DMS153 treated with DMSO at 0.1 percent for 48 hours (cell line): Measurements from ENCODE around the gene PODXL.

Experiments used
- DNase-seq: peaks from one replicate; lab custom pipeline; 2025; ENCODE audit not compliant: unreplicated experiment; lab: John Stamatoyannopoulos, UW

The PODXL gene

DNA sequence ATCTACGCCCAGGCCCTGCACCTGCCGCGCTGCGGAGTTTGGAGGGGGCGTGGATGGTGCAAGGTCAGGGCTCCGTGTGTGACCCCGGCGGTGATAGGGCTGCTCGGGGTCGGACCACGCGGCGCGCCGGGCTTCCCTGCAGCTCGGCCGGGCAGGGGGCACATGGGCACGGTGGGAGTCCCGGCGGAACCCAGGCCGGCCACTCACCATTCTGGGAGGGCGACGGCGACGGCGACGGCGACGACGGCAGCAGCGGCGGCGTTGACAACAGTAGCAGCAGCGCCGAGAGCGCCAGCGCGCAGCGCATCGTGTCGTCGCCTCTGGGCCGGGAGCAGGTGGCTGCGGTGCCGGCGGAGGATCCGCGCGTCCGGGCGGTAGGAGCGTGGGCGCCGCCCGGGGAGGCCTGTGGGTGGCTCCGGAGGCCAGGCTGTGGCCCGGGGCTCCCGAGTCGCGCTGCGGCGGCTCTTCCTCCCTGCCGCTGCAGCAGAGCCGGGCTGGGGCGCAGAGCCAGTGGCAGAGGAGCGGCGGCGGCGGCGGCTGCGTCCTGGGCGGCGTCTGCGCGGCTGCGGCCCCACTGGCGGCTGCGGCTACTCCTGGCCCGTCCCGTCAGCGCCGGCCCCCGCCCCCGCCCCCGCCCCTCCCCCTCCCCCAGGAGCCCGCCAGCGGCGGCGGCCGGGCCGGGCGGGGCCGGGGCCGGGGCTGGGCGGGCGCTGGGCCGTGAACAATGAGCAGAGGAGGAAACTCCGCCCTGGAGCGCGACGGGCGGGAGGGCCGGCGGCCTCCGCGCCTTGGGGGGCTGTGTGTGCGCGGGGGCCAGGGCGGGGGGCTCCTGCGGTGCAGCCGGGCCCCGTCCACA lies at the start of gene PODXL:
TSS of gene PODXL (minus strand) at position 576 of the 856 bp plus-strand sequence. CDS start at position 307, 269 bp downstream.
- DNase-seq = peak; percentile 16

DNA sequence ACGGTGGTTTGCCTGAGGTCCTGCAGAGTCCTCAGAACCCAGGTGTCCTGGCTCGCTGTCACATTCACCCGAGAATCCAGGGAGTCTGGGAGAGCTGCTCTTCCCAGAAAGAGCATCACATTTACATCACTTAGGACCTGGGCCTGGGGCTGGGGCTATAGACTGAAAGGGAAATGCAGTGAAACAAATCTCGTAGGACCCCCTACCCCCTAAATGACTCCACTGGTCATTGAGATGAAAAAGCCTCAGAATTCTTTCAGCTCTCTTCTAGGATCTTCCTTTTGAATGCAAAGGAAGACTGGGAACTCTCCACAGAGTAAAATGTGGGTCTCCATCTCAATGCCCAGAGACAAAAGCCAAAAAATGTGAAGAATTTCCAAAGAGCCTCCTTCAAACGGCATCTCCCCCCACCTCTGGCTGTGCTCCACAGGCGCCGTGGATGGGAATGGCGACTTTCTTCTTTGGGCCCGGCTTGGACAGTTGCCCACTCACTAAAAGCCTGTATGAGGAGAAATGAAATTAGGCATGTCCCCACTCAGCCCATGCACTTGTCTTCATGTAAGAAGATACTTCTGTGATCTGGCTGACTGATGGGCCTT lies 49.0 kb upstream of the PODXL start:
- no peak for DNase-seq

DNA sequence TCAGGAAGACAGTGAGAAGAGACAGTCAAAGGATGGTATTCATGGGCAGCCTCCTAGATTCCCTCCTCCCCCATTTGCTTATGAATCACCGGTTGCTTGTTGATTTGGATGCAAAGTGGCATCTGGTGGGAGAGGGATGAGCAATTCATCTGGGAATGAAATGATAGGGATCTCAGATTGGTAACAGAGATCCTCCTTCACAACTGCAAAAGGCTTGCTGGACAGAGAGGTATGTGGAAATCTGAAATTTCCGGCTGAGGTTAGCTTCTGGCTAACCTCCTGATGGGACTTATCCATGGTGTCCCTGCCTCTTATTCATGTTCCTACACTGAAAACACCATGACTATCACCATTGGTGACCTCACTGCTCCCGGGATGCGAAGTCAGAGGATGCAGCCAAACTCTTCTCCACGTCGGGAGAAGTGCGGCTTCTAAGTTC lies 48.4 kb upstream of the PODXL start:
- no peak for DNase-seq

DNA sequence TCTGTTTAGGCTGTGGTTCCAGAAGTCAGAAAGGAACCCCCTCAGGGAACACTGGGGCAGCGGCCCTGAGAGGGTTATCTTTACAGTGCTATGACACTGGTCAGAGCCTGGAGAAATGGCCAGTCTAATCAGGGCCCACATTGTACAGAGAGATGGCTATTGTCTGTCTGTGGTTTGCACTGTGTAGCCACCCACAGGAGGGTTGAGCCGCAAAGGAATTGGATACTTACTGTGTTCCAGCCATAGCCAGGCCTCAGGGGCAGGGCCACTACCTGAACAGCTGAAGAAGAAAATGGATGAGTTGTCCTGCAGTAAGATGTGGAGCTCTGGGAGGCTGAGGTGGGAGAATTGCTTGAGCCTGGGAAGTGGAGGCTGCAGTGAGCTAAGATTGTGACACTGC lies 47.5 kb upstream of the PODXL start:
- DNase-seq = no peak

DNA sequence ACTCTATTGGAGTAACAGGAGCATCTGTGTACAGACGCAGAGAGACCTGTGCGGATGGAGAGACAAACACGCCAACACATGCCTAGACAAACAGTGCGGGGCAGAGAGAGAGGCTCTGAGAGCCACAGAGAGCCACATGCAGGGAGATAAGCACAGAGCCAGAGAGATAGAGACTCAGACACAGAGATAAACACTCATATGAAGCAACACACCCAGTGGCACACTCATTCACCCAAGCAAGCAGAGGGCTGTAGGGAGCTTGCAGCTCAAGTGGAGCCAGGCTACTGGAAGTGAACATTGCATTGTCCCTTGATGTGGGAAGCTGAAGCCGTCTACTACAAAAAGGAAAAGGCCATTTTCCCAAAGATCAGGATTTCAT lies 46.6 kb upstream of the PODXL start:
- DNase-seq = no peak

DNA sequence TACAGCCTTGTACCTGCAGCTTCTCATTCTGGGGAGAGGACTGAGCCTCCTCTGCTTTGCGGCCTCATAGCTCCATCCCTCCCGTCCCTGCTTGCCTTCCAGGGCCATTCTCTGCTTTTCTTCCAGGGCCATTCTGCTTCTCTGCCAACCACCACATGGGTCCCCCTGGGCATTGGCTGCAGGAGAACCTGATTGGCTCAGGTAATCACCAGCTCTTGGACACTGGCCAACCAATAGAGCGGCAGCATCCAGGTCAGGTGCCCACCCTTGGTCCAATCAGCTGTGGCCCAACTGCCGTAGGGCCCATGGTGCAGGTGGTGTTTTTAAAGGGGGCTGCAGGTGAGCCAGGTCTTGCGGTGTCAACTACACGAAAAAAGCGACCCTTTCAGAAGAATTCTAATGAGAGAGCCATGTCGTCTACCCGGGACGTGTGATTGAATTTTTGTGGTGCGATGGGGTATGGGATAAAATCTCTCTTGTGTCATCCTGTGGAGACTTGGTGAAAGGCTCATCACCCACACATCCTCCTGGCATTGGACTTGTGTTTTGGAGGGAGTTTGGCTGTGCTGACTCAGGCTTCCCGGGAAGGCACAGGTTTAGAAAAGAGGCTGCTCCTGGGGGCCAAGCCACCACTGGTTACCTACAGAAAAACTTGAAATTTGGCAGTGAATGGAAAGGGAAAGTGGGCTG lies 46.0 kb upstream of the PODXL start:
- no peak for DNase-seq

DNA sequence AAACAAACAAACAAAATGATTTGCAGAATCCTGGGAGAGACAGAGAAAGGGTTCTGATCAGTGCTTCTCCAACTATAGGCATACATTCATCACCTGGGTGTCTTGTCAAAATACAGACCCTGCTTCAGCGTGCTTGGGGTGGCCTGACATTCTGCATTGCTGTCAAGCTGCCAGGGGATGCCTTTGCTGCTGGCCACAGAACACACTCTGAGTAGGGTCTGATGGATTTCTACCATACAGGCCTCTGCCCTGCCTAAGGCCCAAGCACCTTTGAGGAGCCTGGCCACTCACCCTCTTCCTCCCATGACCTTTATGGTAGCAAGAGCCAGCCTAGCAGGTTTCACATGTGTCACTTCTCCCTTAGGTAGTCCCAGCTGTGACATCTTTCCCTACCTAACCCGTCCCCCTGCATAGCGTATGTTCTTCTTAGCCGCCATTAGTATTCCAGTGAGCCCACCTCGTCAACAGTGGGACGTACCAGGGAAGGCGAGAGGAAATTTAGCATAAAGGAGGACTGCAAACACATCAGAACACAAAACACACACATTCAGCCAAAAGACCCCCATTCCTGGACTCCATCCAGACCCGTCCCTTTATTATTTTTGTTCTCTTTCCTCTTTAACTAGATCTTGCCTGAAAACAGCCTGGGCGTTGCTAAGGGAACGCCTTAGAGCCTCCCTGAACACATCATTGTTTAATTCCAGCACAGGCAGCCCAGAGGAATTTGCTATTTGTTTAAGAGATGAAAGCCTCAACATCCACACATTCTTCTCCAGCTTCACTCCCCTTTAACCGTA lies 43.9 kb upstream of the PODXL start:
- no peak for DNase-seq

DNA sequence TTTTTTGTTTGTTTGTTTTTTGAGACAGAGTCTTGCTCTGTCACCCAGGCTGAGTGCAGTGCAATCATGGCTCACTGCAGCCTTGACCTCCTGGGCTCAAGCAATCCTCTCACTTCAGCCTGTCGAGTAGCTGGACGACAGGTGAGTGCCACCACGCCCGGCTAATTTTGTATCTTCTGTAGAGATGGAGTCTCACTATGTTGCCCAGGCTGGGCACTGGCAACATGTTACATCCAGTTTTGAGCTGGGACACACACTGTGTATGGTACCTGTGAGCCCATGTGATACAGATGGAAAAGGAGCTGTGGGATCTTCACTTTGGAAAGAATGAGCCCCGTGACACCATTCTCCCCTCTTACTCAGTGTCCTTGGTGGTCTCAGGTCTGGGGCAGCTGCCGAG lies 40.4 kb upstream of the PODXL start:
- no peak for DNase-seq

DNA sequence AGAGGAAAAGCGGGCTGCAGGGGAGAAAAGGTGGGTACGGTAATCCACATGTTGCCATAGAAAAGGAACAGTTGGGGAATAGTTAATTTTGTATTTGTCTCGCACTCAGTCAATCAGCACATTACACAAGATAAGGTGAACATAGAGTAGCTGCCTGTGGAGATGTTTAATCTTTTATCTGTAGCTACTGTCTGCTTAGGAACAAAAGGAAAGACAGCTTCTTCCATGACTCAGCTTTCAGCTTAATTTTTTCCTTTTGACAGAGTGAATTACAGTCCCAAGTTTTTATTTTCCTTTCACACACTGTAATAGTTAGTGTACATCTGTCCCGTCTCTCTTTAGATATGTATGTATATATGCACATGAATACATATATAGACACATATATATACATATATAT lies 39.3 kb upstream of the PODXL start:
- no peak for DNase-seq

DNA sequence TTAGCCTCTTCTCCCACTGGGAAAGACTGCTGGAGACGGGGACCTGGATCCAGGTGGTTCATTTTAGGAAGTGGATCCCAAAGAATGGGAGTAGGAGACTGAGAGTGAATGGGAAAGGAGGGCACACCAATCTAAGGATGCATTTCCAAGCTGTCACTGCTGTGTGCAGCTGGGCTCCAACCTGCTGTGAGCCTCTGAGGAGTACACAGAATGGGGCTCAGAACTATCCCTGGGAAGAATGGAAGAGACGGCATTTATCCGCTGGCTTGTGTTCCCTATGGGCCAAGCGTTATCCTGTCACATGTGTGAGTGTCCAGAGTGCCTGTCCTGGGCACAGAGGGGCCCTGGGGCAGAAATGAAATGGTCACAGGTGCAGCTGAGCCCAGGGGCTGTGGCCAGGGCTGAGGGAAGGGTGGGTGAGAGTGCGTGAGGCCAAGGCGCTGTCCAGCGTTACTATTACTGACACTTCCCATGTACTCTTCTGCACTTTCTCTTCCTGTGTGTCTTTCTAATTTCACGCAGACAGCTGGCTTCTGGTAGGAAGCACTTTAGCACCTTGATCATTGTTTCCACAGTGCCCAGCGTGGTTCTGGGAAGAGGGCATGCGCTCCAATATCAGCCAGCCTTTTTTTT lies 35.4 kb upstream of the PODXL start:
- DNase-seq = no peak

DNA sequence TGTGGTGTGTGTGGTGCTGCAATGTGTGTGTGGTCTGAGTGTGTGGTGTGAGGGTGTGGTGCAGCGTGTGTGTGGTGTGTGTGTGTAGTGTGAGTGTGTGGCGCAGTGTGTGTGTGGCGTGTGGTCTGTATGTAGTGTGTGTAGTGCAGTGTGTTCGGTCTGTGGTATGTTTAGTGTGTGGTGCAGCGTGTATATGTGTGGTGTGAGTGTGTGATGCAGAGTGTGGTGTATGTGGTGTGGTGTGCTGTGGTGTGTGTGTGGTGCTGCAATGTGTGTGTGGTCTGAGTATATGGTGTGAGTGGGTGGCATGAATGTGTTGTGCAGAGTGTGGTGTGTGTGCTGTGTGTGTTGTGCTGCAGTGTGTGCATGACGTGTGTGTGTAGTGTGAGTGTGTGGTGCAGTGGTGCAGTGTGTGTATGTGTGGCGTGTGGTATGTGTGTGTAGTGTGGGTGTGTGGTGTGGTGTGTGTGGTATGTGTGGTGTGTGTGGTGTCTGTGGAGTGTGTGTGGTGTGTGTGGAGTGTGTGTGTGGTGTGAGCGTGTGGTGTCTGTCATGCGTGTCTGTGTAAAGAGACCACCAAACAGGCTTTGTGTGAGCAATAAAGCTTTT lies 31.0 kb upstream of the PODXL start:
- DNase-seq = no peak

DNA sequence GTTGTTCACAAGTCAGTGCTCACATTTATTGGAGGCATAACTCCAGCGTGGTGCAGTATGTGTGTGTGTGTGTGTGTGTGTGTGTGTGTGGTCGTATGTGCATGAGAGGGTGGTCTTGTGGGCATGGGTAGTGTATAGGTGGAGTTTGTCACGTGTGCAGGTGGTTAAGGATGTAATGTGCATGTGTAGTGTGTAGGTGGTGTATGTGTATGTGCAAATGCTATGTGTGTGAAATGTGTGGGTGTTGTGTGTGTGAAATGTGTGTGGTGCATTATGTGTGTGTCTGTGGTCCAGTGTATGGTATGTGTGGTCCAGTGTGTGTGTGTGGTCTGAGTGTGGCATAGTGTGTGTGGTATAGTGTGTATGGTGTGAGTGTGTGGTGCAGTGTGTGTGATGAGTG lies 30.3 kb upstream of the PODXL start:
- DNase-seq = no peak

DNA sequence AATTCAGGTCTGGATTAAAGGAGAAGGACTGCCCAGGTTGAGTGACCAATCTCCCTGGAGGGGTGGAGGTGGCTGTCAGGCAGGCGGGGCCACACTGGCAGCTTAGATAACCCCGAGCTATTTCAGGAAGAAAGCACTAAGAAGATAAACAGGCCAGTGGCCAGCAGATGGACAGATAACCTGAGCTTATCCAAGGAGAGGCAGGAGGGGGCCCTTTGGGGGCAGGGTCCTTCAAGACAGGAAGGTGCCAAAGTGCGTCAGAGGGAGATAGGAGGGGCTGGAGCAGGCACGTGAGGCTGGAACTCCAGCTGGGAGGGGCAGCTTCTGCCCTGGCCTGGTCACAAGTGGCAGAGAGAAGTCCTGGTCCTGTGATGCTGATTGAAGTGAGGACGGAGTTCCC lies 29.8 kb upstream of the PODXL start:
- DNase-seq = no peak

DNA sequence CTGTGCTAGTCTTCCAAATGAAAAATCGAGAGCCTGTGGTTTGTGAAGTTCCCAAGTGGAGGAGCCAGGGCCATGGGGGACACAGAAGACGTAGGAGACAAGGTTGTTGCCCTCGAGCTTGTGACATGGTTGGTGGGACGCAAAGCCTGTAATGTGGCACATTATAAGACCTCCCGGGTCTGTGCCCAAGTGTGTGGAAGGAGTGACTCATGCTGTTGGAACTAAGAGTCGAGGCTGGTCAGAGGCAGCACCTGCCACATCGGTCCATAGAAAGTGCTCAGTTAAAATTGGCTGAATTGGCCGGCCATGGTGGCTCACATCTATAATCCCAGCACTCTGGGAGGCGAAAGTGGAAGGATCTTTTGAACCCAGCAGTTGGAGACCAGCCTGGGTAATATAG lies 27.0 kb upstream of the PODXL start:
- DNase-seq = no peak

DNA sequence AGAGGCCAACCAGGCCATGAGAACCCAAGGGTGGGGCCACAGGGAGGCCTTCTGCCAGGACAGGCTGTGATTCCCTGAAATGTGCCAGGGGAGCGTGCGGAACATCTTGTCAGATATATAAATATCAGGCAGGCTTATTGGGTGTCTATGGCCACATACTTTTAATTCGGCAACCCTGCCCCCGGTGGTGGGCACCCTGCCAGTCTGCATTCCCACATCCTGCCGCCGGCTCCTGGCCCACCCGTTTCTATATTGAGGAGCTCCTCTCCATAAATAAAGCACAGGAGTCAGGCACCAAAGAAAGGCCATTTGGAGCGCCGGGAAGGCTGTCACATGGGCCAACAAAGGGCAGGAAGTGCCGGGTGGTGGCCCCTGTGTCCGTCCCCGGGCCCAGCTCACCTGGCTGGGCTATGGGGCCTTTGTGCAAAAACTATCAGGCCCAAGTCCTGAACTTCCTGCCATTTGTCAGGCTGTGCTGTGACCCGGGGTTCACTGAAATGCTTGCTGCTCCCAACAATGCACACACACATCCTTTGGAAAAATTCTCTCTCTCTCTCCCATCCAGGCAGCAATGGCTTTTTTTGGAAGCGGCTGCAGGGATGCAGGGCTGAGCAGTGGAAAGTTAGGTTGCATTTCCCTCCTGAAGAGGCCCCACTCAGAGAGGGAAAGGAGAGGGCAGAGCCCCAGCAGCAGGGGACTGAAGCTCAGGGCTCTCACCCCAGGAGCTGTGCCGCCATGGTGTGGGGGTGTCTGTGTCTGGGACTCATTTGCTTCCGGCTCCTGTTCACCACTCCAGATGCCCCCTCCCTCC lies 25.0 kb upstream of the PODXL start:
- no peak for DNase-seq

DNA sequence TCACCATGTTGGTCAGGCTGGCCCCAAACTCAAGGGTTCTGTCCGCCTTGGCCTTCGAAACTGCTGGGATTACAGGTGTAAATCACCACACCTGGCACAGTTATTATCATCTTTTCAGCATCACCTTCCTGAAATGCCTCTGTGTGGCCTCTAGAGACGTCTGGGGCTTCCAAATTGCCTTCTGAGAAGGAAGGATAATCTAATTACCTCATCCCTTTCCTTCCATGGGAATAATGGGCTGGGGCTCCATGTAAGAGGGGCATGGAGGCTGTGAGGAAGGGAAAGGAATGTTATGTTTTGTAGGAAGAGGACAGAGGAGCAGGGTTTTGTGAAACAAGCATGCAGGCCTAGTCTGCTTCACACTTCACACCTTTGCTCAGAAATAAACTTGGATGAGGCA lies 22.2 kb upstream of the PODXL start:
- no peak for DNase-seq

DNA sequence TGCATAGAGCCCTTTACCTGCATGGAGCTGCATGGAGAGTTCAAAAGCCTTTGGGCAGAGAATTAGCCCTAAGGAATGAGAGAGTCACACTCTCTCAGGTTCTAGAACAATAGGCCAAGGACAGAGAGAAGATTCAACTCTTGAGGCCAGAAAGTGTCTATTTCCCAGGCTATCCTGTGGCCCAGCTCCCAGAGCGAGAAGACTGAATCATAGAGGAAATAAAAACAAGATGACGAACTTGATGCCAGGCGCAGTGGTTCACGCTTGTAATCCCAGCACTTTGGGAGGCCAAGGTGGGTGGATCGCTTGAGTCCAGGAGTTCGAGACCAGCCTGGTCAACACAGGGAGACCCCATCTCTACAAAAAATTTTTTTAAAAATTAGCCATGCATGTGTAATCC lies 18.3 kb upstream of the PODXL start:
- no peak for DNase-seq

DNA sequence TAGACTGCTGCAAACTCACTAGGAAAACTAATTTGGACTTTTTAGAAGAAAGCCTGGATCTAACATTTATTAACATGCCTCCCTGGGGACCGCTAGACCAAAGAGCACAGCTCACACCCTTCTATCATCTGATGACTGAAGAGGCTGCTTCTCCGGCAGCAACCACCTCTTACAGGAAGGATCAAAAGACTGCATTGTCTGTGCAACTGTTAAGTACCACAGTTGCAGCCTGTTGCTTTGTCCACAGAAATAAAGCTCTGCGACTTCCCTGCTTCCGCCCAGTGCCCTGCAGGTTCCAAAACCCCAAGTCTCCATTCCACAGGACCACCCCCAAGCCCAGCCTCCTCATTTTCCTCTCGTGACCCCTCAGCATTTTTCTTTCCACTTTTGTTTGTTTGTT lies 14.0 kb upstream of the PODXL start:
- DNase-seq = no peak

DNA sequence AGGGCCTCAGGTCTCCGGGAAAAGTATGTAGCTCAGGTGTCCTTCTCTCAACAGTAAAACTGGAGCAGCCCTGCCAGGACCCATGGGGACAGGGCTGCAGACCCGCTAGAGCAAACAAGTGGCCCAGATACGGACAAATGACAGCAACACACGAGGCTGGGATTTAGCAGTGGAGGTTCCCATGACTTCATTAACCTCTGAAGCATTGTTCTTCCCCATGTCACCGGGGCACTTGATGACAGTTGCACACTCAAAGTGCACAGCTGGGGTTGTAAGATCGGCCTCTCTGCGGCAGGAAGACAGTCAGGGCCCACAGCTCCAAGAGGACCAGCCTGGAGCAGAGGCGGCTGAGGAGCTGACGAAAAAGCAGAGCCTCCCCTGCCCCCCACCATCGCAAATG lies 12.5 kb upstream of the PODXL start:
- DNase-seq = no peak

DNA sequence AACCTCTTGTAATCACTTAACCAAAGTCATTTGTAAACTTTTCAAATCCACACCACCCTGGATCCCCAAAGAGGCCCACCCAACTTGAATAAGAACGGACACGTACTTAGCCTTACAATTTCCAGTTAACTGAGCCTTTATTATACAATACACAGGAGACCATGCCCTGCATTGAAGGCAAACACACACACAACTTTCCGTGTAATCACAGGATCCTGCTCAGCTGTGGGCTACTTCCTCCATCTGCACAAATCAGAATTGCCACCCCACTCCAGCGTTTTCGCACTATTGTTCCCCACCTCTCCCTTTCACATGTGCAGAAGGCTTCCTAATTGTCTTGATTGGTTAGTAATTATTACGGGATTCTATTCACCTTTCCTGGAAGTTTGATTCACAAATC lies 12.1 kb upstream of the PODXL start:
- no peak for DNase-seq
